Neutrophil (primary cell): ENCODE data around the gene SPATA17.

Experiments used
- H3K27ac ChIP-seq: fragments of 200-600 bp; sonication (generic); 2 replicates; pipeline ENCODE4 v1.5.1; 2016; ENCODE audit warnings: mild to moderate bottlenecking, moderate library complexity
- H3K27me3 ChIP-seq: fragments of 200-600 bp; sonication (generic); 2 replicates; pipeline ENCODE4 v1.6.0; 2016; ENCODE audit warnings: mild to moderate bottlenecking
- H3K36me3 ChIP-seq: fragments of 200-600 bp; sonication (generic); 2 replicates; pipeline ENCODE4 v1.5.1; 2017
- H3K4me1 ChIP-seq, 2 experiments: fragments of 200-600 bp in 1 of 2; sonication (generic) in 1 of 2; 1 replicate in 1 of 2; 2 replicates in 1 of 2; pipeline versions ENCODE4 v1.5.1 to v1.6.1; 2013 to 2016; ENCODE audit warnings: low read depth in 1 of 2, low read length in 1 of 2, mild to moderate bottlenecking in 1 of 2, moderate library complexity in 1 of 2; ENCODE audit not compliant: control insufficient read depth in 1 of 2, insufficient read depth in 1 of 2
- H3K4me3 ChIP-seq, 2 experiments: fragments of 200-600 bp in 1 of 2; sonication (generic) in 1 of 2; 1 replicate in 1 of 2; 2 replicates in 1 of 2; pipeline ENCODE4 v1.5.1; 2013 to 2016; ENCODE audit warnings: low read depth in 1 of 2, low read length in 1 of 2, mild to moderate bottlenecking in 1 of 2, moderate library complexity in 1 of 2
- H3K9me3 ChIP-seq: fragments of 200-600 bp; sonication (generic); 2 replicates; pipeline ENCODE4 v1.5.1; 2016
- CTCF ChIP-seq: fragments of 200-600 bp; sonication (generic); IDR thresholded peaks from 2 replicates; pipeline ENCODE4 v1.5.1; 2016; ENCODE audit warnings: antibody characterized with exemption

Gene SPATA17

DNA sequence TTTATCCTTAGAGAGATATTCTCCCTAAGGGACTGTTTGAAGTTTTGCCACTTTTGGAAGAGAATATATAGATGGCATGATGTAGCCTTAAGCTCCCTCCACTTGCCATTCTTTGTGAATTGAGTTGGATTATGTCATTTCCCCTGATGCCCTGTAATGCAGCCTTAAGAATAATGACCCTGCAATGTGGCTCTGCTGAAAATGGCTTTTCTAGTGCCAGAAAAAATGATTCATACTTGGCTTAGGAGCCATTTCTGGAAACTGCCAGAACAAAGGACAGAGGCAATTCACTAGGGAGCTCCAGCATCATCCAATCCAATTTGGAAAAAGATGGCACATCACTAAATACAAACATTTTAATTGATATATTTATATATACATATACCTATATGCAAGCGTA is 265.3 kb downstream of the SPATA17 start:
- Histone ChIP-seq H3K27ac (no peak overlapping the region), H3K4me3 (no peak overlapping the region), H3K4me1 (no peaks in the 10 kb centered on the region), H3K36me3 (no peaks in the 10 kb centered on the region), H3K27me3 (no peaks in the 10 kb centered on the region), H3K9me3 (peaks cover 5% of the 10 kb centered on the region)
- no peak for TF ChIP-seq CTCF

DNA sequence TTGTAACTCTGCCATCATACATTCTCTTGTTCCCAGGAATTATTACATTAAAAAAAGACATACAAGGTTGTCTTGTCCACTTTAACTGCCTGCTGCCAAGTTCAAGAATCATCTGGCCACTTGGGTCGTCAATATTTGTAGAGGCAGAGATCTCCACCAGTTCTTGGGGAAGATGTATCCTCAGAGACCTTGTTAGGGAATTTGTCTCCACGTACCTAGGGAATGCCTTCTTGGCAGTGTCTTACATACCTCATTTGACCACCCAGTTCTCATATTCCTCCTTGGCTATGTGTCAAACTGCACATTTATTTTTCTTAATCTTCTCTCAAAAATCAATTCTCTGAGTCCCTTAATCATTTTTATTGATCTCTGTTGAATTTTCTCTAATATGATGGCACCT is 266.0 kb downstream of the SPATA17 start:
- H3K27me3 ChIP-seq: no peaks in the 10 kb centered on the region
- H3K27ac ChIP-seq: no peak overlapping the region
- no peak for TF ChIP-seq CTCF
- no peaks in the 10 kb centered on the region for H3K4me1 ChIP-seq
- no peak overlapping the region for H3K4me3 ChIP-seq
- peaks cover 5% of the 10 kb centered on the region for H3K9me3 ChIP-seq
- H3K36me3 ChIP-seq: no peaks in the 10 kb centered on the region

DNA sequence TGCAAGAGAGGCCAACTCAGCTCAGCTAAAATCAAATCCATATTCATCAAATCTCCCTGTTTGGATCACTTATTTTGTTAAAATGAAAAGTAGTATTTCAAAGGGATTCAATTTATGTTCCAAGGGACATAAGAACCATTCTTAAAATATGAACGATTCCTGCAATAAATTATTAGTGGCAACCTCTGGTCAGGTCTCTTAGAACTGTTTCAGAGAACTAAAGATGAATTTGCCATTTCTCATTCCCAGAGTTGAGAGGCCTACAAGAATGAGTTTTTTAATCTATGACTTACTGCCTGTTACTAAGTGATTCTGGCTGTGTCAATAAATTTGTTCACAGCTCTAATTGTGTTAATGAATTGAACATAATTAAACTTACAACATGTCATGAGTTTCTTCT is 268.5 kb downstream of the SPATA17 start:
- Histone ChIP-seq H3K27ac (no peak overlapping the region), H3K27me3 (no peaks in the 10 kb centered on the region), H3K4me1 (no peaks in the 10 kb centered on the region), H3K9me3 (peaks cover 5% of the 10 kb centered on the region), H3K36me3 (no peaks in the 10 kb centered on the region), H3K4me3 (no peak overlapping the region)
- TF ChIP-seq CTCF: no peak

DNA sequence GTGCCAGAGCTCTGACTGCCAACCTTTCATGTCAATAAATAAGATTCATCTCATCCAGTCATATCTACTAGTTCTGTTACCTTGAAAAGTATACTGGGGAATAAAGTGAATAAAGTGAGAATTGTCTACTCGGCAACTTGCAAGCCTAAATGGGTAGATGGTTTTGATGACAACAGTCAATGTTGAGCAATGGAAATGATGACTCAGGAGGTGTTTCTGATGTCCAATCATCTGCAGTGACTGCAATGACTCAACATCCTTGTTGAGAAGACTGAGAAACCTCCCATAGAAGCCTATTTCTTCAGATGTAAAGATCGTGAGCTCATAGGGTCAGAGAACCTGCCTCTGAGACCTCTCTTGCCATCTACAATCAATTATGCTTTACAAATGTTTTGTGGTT is 276.4 kb downstream of the SPATA17 start:
- Histone ChIP-seq H3K4me3 (no peak overlapping the region), H3K27me3 (no peaks in the 10 kb centered on the region), H3K36me3 (no peaks in the 10 kb centered on the region), H3K9me3 (no peaks in the 10 kb centered on the region), H3K27ac (no peak overlapping the region), H3K4me1 (no peaks in the 10 kb centered on the region)
- TF ChIP-seq CTCF: no peak

- no peak overlapping the region for H3K4me3 ChIP-seq
- no peaks in the 10 kb centered on the region for H3K4me1 ChIP-seq
- no peak for TF ChIP-seq CTCF
- no peaks in the 10 kb centered on the region for H3K9me3 ChIP-seq
- no peaks in the 10 kb centered on the region for H3K27me3 ChIP-seq
- no peak overlapping the region for H3K27ac ChIP-seq
- H3K36me3 ChIP-seq: no peaks in the 10 kb centered on the region
Observed at GRCh38 chr1:217910203-217910602, 279.1 kb downstream of the SPATA17 start.

DNA sequence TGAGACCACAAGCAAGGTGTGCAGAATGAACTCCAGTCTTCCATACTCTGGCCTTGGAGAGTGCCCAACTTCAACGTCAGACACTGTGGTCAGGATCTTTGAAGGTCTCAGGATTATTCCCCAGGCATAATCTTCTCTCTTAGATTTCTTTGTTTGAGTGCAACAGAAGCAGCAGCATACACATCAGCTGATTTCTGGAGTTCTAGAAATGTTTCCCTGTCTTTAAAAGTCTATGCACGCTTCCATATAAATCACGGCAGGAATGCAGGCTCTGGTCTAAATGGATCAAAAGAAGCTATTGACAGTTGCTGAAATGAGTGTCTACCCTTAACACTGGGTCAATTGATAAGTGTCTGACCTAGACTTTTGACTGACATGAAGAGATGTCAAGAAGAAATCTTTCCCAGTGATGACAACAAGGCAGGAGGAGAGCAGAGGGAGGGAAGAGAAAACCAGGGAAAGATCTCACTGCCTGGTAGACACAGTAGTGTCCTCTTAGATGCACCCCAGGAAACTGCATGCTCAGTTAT is 279.7 kb downstream of the SPATA17 start:
- Histone ChIP-seq H3K27me3 (no peaks in the 10 kb centered on the region), H3K4me1 (no peaks in the 10 kb centered on the region), H3K9me3 (no peaks in the 10 kb centered on the region), H3K27ac (no peak overlapping the region), H3K4me3 (no peak overlapping the region), H3K36me3 (no peaks in the 10 kb centered on the region)
- no peak for TF ChIP-seq CTCF
